Measurements from ENCODE around the gene LMNA.
A peak's percentile ranks its signal among the peaks of the same experiment; 100 is the strongest.

Gene LMNA

GRCh38 chr1:156143765-156144489, 29.4 kb downstream of the LMNA start:
- no peak for DNase-seq (ENCODE audit: low spot score)

GRCh38 chr1:156144742-156145141, 30.2 kb downstream of the LMNA start:
- no peak for DNase-seq (ENCODE audit: low spot score)

- DNase-seq (ENCODE audit: low spot score): no peak
Measured at GRCh38 chr1:156145650-156146019, 31.1 kb downstream of the LMNA start.

- DNase-seq (ENCODE audit: low spot score): peak; percentile 94
Measured at GRCh38 chr1:156146020-156146768, 31.7 kb downstream of the LMNA start.

- DNase-seq (ENCODE audit: low spot score): no peak
Measured at GRCh38 chr1:156146769-156147405, 32.4 kb downstream of the LMNA start.

- no peak for DNase-seq (ENCODE audit: low spot score)
Measured at GRCh38 chr1:156148216-156148615, 33.7 kb downstream of the LMNA start.

GRCh38 chr1:156149374-156150332, 35.1 kb downstream of the LMNA start:
- DNase-seq (ENCODE audit: low spot score): no peak

- no peak for DNase-seq (ENCODE audit: low spot score)
Measured at GRCh38 chr1:156150333-156151011, 36.0 kb downstream of the LMNA start.

- no peak for DNase-seq (ENCODE audit: low spot score)
Measured at GRCh38 chr1:156151093-156151688, 36.7 kb downstream of the LMNA start.

GRCh38 chr1:156152628-156153027, 38.1 kb downstream of the LMNA start:
- no peak for DNase-seq (ENCODE audit: low spot score)

GRCh38 chr1:156153362-156153761, 38.9 kb downstream of the LMNA start, which contains the start of gene SEMA4A:
TSS of gene SEMA4A (plus strand) at chr1:156153585. CDS start at chr1:156154579, 994 bp downstream.
- peak; percentile 48 for DNase-seq (ENCODE audit: low spot score)

GRCh38 chr1:156154317-156154749, 39.8 kb downstream of the LMNA start:
- no peak for DNase-seq (ENCODE audit: low spot score)

GRCh38 chr1:156155756-156156510, 41.4 kb downstream of the LMNA start:
- DNase-seq (ENCODE audit: low spot score): no peak

- no peak for DNase-seq (ENCODE audit: low spot score)
Measured at GRCh38 chr1:156157506-156157905, 43.0 kb downstream of the LMNA start.

- DNase-seq (ENCODE audit: low spot score): no peak
Measured at GRCh38 chr1:156157966-156158365, 43.5 kb downstream of the LMNA start.

GRCh38 chr1:156160000-156160742, 45.7 kb downstream of the LMNA start:
- no peak for DNase-seq (ENCODE audit: low spot score)

GRCh38 chr1:156160743-156161171, 46.2 kb downstream of the LMNA start:
- DNase-seq (ENCODE audit: low spot score): no peak

GRCh38 chr1:156162430-156163037, 48.0 kb downstream of the LMNA start:
- DNase-seq (ENCODE audit: low spot score): no peak

- no peak for DNase-seq (ENCODE audit: low spot score)
Measured at GRCh38 chr1:156163712-156164111, 49.2 kb downstream of the LMNA start.
